ENCODE measurements around the gene THSD4.
A peak's percentile ranks its signal among the peaks of the same experiment; 100 is the strongest.
"Not testable (repeated sequence)": the region's sequence is repeated elsewhere in the genome, so short reads cannot be mapped to it uniquely, and the experiment has no call there.

Gene THSD4

GRCh38 chr15:71124937-71125790, 9.9 kb downstream of the THSD4 start:
- DNase-seq = no peak

DNA sequence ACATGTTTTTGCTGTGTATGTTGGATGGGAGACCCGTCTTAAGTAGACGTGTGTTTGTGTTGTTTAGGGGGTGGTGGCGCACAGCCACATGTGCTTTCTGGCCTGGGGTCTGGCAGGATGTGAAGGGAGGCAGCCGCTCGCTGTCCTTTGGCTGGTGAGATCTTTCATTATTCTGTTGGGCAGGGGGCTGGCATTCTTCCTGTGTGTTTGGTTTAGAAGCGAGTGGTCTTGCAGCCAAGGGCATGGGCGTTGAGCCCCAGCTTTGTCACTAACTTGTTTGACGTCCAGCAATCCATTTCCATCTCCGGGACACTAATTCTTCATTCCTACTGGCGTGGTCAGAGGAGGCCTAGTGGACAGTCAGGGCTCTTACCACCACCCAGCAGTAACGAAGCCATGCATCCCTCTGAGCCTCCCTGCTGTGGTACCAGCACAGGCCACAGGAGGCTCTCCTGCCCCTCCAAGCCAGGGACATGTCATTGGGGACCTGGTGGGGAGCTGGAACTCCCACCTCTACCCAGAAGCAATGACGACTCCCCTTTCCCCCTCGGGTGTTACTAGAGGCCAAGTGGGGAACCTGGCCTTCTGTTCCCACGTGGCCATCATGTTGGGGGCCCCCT, 10.7 kb downstream of the THSD4 start:
- DNase-seq = peak; percentile 76

DNA sequence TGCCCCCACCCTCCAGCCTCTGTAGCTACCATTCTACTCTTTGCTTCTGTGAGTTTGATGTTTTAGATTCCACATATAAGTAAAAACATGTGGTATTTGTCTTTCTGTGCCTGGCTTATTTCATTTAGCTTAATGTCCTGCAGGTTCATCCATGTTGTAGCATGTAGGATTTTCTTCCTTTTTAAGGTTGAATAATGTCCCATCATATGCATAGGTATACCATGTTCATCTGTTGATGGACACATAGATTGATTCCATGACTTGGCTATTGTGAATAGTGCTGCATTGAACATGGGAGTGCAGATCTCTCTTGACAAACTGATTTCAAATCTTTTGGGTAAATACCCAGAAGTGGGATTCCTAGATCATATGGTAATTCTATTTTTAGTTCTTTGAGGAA, 11.8 kb downstream of the THSD4 start:
- no peak for DNase-seq

DNA sequence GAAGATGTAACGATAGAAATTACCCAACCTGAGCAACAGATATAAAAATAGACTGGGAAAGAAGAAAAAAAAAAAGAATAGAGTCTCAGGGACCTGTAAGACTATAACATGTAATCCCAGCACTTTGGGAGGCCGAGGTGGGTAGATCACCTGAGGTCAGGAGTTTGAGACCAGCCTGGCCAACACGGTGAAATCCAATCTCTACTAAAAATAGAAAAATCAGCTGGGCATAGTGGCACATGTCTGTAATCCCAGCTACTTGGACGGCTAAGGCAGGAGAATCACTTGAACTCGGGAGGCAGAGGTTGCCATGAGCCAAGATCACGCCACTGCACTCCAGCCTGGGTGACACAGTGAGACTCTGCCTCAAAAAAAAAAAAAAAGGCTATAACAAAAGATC, 12.9 kb downstream of the THSD4 start:
- not testable (repeated sequence) for DNase-seq

GRCh38 chr15:71128939-71129562, 13.8 kb downstream of the THSD4 start:
- no peak for DNase-seq

DNA sequence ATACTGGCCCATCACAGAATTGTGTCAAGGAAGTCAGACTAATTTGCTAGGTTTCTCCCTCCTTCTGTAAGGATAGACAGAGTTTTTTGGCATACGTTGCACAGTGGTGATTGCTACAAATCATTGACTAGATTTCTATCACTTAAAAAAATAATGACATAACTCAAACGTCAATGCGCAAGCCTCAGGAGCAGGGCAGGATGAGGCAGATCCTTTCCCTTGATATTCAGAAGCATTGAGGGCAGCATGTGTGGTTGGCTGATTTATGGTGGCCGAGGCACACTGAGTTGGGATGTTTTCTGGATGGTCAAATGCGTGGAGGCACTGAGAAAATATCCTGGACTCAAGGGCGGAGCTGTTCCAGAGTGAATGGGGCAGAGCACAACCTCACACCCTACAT, 14.4 kb downstream of the THSD4 start:
- no peak for DNase-seq

GRCh38 chr15:71131601-71132362, 16.5 kb downstream of the THSD4 start:
- DNase-seq = no peak

- peak; percentile 67 for DNase-seq
Measured at GRCh38 chr15:71133747-71134472, 18.6 kb downstream of the THSD4 start.

GRCh38 chr15:71136159-71136783, 21.0 kb downstream of the THSD4 start:
- DNase-seq = peak; percentile 92

DNA sequence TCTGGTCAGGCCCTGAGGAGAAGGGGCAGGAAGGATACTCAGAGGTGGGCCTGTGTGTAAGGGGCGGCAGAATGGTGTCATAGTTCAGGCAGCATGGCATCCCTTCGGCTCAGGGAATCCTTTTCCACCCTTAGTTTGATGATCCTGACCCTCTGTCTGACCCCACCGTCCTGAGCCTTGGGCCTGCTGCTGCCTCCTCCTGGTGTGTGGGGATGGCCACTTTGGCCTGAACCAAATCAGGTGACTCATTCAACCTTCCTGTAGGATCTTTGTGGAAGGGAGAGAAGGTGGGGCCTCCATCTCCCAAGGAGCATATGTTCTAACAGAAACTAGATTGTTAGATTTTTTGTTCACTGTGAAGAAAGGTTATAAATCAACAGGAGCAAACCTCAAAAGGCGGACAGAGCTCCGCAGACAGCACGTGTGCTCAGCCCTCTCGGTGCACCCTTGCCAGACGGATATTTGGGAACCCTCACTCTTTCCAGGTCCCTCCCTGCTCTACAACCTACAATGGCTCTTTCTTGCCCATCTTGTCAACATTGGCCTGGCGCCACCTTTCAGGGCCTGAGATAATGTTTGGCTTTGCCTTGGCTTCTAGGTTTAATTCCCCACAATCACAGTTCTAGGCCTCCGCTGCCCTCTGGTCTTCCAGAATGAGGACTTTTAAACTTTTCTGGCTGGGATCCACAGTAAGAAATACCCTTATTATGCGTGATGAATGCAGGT, 21.7 kb downstream of the THSD4 start:
- peak; percentile 60 for DNase-seq

GRCh38 chr15:71138473-71138872, 23.2 kb downstream of the THSD4 start:
- DNase-seq = no peak

DNA sequence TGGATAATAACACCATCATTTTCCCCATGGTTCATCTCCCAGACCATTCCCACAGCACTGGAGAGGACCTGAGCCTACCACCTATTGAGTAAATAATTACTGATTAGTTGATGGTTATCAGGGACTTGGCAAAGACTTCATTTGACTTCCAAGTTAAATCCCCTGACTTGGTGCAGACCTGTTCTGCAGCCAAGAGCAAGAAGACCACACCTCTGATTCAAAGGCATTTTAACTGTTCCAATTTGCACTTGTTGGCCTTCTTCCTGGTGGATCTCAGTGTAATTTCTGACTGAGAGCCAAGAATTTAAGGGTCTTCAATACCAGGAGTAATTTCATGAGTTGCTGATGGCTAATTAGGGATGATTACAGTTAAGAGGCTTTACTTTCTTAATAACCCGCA, 24.0 kb downstream of the THSD4 start:
- no peak for DNase-seq

DNA sequence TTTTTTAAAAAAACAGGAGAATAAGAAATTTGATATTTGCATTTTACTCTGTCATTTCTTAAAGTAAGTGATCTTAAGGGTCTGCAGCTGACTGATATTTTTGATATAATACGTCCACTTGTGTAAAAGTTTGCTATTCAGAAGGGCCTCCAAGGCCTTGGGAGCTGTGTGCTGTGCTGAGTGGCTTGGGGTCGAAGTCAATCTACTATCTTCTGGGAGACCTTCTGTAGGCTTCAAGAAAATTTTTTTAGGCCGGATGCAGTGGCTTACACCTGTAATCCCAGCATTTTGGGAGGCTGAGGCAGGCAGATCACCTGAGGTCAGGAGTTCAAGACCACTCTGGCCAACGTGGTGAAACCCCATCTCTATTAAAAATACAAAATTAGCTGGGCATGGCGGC, 26.3 kb downstream of the THSD4 start:
- no peak for DNase-seq

DNA sequence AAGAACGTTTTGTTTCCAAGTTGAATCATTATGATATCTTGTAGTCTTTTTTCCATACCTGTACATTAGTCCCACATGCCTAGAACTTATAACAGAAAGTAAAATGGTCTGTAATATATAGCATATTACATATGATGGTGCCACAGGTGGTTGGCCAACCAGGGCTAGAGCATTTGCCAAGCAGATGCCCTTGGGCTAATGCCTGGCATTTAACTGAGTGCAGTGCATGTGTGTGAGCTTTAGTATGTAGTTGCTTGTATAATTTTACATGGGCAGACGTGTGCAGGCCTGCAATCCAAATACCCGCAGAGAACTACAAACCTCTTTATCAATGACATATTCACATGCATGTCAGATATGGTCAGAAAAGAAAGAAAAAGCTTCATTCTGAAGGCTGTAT, 27.5 kb downstream of the THSD4 start:
- DNase-seq = no peak

- no peak for DNase-seq
Measured at GRCh38 chr15:71143373-71144310, 28.4 kb downstream of the THSD4 start.

- DNase-seq = no peak
Measured at GRCh38 chr15:71145648-71146047, 30.4 kb downstream of the THSD4 start.

- no peak for DNase-seq
Measured at GRCh38 chr15:71146580-71146982, 31.3 kb downstream of the THSD4 start.

DNA sequence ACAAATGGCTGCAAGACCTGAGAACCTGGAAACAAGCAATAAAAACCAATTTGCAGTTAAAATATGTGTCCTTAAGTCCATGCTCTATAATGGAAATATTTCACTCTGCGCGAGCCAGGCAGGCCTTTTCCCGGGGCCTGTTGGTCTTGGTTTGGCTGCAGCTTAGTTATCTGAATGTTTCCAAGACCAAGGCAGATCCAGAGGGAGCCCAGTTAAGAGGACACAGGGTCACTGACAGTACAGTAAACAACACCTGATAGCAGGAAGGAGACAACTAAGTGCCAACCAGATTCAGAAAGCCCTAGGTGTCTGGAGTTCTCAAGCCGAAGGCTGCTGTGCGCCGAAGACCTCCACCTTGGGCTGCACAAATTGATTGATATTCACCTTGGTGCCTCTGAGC, 32.8 kb downstream of the THSD4 start:
- DNase-seq = no peak

GRCh38 chr15:71149646-71150557, 34.6 kb downstream of the THSD4 start:
- no peak for DNase-seq

Measured in islet precursor cell (in vitro differentiated cells).